GM19452 (cell line): ENCODE measurements around the gene PDE4D.
"Not testable (repeated sequence)": the region's sequence is repeated elsewhere in the genome, so short reads cannot be mapped to it uniquely, and the experiment has no call there.

Experiments
- ATAC-seq: cut with Tn5 transposase; IDR thresholded peaks from one replicate; pipeline ENCODE4 v1.9.1; 2021; ENCODE audit not compliant: unreplicated experiment

PDE4D gene

GRCh38 chr5:59711310-59711709 lies 182.2 kb downstream of the PDE4D start:
- ATAC-seq, result no peak

- no peak for ATAC-seq
Measured at GRCh38 chr5:59709846-59710245, 183.7 kb downstream of the PDE4D start.

- ATAC-seq, result no peak
Measured at GRCh38 chr5:59709346-59709821, 184.1 kb downstream of the PDE4D start.

DNA sequence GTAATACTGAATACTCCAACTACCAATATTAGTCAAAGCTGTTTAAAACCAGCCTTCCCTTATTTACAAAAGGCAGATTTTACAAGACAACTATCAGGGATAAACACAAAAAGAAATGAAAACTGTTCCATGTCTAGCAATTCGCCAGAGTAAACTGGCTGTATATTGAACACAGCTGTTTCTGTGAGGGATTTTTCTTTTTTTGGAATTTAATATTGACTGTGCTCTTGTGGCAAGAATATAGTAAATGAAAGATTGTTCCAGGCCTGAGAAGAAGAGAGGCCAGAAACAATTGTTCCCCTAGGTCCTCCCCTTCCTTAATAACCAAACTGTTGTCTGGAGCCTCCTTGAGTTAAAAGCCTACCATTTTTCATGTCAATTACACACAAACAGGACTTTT lies 188.6 kb downstream of the PDE4D start:
- ATAC-seq, result no peak

GRCh38 chr5:59703789-59704188 lies 189.7 kb downstream of the PDE4D start:
- ATAC-seq, result no peak

GRCh38 chr5:59698207-59699178 lies 195.0 kb downstream of the PDE4D start:
- no peak for ATAC-seq

GRCh38 chr5:59694411-59694810 lies 199.1 kb downstream of the PDE4D start:
- ATAC-seq, result no peak

DNA sequence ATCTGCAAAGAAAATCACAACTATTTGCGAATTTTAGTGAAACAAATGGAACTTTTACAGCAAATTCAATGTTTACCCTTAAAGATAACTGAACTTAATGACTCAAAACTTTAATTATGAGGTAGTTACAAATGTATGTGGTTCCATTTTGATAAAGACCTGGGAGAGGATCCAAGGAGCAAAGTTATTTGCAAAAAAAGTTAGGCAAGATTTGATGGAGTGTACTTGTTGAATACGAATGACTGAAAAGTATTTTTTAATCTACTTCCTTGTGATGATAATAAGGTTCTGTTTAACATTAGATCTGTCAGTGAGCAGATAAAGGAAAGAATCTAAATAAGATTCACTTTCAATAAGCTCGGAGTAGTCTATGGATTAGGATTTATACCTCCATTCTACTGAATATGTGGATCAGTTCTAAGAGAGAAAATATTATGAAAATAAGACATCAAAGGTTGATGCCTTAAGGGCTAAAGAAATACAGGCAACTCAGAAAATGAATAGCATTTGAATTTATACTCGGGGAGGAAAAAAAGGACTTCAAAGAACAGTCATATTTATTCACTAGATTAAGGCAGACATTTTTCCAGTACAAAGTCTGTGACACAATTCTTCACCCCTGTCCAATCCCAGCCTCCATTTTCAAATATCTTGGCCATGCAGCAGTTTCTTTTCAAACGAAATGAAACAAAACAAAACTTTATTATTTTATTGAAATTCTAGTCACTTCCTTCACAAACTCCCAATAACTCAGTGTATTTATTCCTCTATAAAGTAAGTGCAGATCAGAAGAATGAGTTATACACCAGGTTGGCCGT lies 199.8 kb downstream of the PDE4D start:
- ATAC-seq, result no peak

DNA sequence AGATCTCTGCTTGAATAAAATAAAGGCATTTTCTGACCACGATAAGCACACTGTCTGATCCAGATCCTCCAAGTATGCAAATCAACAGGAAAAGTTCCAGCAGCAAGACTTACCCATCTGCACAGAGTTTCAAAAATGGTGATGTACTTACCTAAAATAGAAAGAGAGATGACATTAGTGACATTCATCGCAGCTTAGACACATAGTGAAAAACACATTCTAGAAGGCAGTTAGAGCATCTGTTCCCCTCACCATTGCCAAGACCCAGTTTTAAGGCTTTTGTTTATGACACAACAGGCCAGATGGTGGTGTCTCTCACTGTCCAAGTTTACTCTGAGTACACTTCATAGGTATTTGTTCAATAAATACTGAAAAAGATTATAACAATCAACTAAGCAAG lies 207.7 kb downstream of the PDE4D start:
- no peak for ATAC-seq

DNA sequence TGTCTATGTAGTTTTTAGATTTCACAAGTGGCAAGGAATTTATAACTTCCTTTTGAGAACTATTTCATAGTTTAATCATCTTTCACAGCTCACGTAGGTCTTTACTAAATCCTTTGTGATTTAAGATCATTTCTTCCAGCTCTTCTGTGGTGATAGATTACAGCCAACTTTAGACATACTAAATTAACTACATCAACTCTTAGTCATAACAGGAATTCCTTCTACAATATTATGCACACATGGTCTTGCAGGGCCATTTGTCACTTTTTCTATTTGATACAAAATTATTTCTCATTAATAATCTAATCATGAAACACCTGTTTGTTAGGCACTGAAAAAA lies 208.4 kb downstream of the PDE4D start:
- ATAC-seq, result no peak

GRCh38 chr5:59684388-59685190 lies 208.9 kb downstream of the PDE4D start:
- peak; percentile 77 for ATAC-seq

DNA sequence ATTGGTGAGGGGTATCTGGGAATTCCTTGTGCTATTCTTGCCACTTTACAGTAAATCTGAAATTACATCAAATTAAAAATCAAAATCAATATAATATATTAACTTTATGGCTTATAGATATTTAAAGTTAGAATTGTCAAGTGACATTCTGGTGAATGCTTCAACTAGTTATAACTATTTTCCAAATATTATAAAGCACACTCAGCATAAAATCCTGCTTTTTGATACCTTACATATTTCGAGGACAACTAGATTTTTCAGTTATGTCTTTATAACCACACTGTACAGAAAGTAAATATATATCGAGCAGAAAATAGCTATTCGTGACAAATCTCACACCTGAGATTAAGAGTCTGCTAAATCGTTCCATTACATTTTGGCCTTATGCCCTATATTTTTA lies 210.2 kb downstream of the PDE4D start:
- no peak for ATAC-seq

DNA sequence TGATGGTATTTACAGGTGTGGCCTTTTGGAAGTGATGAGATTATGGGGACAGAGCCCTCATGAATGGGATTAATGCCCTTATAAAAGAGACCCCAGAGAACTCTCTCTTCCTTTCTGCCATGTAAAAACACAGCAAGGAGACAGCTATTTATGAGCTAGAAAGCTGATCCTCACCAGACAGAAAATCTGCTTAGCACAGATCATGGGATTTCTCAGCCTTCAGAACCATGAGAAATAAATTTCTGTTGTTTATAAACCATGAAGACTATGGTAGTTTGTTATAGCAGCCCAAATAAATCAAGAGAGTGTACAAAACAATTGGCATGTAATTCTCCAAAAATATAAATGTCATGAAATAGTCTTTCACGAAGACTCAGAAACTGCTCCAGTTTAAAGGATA lies 211.0 kb downstream of the PDE4D start:
- ATAC-seq, result no peak

GRCh38 chr5:59678943-59679342 lies 214.6 kb downstream of the PDE4D start:
- no peak for ATAC-seq

DNA sequence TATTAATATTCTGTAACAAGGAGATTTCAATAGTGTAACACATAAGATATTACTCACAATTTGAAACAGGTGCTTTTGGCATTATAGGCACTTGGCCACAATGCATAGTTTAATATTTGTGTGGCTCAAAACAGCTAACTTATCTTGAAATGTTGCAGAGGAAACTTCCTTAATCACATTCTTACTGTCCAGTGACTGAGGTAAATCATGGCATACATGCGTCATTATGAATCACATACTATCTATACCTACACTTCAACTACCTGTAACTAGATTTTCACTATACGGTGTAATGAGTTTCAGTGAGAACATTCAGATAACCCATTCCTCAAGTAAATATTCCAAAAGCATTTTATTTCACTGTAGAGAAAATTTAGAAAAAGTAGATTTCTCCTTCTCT lies 218.8 kb downstream of the PDE4D start:
- ATAC-seq, result no peak

- ATAC-seq, result no peak
Measured at GRCh38 chr5:59673438-59674058, 220.0 kb downstream of the PDE4D start.

- ATAC-seq, result no peak
Measured at GRCh38 chr5:59666440-59667068, 227.0 kb downstream of the PDE4D start.

- ATAC-seq, result not testable (repeated sequence)
Measured at GRCh38 chr5:59665832-59666203, 227.7 kb downstream of the PDE4D start.

- no peak for ATAC-seq
Measured at GRCh38 chr5:59665086-59665831, 228.3 kb downstream of the PDE4D start.
